ENCODE results near the gene HRH1.

The HRH1 gene

DNA sequence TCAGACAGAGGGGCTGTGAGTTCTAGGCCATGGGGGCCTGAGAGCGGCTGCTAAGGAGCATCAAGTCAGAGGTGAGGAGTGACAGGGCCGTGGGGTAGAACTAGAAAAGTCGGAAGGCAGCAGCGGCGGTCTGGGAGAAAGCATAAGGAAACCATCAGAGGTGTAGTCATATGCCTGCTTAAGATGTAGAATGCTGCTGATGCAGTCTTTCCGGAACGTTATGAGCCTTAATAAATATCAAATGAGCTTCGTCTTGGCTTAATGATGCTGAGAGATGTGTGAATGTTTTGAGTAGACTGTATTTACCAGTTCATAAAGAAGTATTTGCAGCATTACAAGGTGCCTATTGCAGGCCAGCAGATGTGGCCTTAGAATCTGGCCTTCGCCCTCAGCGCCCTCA is 133.1 kb downstream of the HRH1 start:
- DNase-seq = no peak

DNA sequence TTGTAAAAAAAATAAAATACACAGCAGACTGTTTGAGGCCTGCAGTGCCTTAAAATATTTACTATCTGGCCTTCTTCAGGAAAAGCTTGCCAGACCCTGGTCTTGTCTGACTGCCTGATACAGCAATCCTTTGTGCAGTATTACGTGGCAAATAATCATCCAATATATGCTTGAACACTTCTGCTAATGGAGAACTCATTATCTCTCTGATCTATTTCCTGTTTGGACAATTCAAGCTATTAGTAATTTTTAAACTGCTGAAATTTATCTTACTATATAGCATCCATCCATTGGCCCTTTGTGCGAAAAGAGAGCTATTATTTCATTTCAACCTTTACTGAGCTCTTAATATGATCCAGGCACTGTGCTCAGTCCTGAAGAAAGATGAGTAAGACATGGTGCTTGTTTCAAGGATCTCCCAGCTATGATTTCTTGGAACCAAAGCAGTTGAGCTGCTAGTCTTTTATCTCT is 133.8 kb downstream of the HRH1 start:
- DNase-seq = no peak

DNA sequence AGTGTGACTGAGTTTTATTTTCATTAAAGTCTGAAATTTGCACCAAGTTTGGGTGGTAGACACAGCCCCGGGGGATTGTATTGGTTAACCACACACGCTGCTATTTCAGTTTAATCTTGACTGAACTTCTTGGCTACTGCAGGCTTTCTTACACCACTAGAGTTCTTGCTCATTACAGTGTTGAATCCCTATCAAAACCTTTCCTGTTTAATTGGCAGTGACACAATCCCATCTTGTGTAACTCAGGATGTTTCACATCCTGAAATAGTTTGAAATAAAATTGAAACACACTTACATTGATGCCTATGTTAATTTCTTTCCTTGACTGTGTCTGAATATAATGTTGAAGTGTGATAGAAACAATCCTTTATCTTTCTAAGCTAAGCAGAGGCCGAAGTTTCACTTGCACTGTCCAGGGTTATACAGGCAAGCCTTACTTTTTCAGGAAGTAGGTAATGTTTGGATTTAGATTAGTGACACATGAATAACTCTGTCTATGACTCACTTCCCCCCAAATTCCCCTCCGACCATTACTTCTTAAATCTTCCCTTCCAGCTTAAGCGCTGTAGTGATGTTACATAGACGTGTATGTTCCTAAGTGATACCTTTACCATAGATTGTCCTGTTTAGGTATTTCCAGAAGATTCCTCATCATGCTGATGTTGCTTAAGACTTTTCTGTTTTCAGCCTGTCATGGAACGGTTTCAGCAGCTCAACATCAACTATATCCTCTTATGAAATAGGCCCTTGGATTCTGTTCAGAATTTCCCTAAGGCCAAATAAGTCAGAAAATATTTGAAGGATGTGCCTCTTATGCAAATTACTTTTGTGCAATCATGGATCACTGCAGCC is 134.7 kb downstream of the HRH1 start:
- DNase-seq = no peak

DNA sequence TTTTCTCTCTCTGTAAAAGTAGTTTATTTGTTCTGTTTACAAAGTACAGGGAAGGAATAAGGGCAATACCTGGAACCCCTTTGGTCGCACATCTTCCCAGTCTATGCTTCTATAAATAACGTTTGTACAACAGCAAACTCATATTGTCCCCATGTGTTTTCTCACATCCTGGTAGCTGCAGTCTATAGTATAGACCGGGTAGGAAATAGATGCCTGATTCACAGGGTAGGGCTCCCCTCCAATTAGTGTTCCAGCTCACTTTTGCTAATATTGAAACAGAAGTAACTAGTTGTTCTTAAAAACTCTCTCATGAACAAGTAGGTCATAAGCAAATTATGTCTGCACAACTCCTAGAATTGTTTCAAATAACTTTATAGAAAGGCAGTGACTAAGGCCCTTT is 135.6 kb downstream of the HRH1 start:
- DNase-seq = no peak

DNA sequence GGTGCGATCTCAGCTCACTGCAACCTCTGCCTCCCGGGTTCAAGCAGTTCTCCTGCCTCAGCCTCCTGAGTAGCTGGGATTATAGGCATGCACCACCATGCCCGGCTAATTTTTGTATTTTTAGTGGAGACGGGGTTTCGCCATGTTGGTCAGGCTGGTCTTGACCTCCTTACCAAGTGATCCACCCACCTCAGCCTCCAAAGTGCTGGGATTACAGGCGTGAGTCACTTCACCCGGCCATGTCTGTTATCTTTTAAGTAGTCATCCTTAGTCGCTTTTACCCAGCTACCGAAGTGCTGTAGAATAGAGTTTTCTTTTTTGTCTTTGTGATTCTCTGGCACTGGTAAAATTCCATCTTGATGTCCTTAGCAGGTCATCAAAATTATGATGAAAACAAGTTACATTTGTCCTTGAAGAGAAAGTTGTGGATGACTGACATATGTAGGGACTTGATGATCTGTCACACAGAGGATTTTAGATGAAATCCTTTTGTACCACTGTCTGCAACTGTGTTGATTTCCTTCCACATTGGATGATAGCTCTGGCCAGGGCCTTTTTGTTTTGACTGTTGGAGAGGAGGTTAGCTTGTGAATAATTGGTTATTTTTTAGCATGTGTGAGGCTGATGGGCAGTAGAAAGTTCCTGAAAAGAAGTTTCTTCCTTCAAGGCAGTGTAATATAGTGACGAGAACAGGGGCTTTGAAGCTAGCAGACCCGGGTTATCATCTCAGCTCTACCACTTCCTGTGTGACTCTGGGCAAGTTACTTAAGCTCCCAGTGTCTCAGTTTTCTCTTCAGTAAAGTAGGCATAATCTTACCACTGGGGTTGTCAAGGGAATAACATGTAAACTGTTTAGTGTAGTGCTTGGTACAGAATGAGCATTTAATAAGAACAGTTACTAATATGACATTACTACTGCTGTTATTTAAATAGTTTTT is 136.7 kb downstream of the HRH1 start:
- no peak for DNase-seq

DNA sequence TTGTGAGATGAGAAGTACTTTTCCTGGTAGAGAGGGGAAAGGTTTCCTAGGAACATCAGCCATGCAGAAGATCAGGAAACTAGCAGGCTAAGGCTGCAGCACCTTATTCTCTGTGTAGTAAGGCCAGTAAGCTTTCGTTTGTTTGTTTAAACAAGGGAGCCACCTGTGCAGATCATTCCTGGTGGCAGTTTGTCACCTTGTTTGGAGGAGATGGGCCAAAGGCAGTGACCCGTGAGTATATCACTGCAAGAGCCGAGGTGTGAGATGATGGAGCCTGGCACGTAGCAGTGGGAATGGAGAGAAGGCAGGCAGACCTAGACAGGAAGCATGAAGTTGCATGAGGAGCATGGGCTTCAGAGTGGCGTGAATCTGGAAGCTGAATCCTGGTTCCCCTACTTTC is 137.5 kb downstream of the HRH1 start:
- no peak for DNase-seq

DNA sequence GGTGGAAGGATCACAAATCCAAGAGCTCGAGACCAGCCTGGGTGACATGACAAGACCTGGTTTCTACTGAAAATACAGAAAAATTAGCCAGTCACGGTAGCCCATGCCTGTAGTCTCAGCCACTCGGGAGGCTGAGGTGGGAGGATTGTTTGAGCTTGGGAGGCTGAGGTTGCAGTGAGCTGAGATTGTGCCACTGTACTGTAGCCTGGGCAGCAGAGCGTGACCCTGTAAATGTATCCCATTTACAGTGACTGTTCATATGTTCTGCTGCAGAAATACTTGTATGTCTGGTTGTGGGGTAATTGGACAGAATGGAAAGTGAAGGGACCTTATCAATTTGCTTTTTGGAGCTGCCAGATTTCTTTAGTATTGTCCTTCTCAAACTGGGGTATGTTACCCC is 142.8 kb downstream of the HRH1 start:
- DNase-seq = no peak

DNA sequence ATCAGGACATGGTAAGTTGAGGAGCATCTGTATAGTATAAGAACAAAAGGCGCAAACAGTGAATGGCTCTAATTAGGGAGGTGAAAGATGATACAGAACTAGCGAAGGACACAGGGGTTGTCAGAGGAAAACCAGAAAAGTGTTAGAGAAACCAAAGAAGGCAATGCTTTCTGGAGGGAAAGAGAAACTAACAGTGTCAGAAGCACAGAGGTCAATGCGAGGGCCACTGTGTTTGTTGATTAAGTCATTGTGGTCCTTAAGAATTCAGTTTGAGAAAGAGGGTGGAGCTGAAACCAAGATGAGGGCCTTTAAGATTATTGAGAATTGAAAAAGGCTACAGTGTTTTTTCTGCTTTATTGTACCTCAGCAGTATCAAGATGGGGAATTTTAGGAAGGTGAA is 146.7 kb downstream of the HRH1 start:
- DNase-seq = no peak

DNA sequence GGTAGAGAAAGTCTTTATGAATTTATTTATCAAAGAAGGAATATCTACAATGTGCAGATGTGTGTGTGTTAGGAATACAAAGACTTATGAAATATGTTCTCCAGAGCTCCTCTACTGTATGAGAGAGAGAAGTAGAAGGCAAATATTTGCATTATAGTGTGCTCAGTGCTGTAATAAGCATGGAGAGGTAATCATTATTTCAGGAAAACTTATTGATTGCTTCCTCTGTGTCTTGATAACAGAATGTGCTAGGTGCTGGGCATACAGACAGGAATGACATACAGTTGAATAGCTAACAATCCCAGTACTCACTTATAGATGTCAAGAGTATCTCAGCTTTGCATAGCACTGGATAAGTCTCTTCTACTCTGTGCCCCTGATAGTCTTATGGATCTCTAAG is 148.2 kb downstream of the HRH1 start:
- no peak for DNase-seq

DNA sequence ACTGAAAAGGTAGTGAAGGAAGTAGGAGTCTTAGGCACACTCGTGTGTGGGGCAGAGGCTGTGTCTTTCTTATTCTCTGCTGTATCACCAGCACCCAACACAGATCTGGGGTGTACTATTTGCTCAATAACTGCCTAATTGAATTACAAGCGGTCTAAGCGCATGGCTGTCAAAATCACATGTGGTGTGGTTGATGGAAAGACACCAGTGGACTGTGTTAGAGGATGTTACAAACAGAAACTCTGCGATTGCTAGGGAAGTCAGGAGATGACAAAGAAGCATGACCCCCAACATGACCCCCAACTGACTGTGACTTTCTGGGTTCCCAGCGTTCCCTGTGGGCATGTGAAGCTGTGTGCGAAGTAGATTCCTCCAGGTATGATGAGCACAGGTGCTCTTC is 149.9 kb downstream of the HRH1 start:
- no peak for DNase-seq

DNA sequence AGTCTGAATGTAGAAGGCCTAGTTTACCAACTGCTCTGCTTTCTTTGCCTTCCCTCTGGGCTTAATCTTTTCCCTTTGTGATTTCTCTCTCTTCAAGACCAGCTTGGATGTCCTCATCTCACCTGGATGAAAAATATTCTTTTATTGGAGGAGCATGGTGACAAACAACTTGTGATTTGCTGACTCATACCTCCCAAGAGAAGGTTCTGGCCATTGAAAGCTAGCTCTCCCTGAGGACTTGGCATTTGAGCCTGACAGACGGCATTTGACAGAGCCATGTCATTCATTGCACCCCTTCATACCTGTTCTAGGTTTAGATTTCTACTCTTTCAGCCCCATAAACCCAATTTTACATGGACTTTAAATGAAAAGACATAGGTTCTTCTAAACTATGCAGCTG is 151.2 kb downstream of the HRH1 start:
- no peak for DNase-seq

DNA sequence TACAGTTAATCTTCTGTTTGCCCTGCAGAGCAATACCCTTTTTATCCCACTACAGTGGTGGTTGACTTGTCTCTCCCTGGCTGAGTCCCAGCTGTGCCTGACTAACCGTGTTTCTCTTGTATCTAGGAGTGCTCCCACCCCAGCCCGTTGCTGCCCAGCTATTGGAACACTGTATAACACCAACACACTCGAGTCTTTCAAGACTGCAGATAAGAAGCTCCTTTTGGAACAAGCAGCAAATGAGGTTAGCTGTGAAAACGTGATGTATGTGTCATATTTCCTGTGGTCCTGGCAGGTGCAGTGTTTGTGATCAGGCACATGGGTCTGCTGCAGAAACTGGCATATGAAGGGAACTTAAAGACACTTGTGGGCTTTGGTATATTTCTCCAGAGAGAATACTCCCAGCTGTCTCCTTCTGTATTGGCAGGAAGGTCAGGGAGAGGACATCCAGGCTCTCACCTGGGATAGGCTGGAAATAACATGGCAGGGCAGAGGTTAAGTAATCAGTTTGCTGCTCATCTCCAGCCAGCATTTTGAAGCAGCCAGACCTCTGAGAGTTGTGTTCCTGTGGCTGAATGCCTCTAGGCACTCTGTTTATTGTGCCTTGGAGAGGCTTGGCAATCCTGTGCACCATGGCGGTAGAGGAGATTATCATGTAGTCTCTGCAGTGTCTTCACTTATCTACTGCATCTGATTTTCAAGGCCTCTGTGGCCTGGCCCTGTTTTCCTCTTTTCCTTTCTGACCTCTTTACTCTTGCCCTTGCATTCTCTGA is 152.7 kb downstream of the HRH1 start:
- DNase-seq = no peak

DNA sequence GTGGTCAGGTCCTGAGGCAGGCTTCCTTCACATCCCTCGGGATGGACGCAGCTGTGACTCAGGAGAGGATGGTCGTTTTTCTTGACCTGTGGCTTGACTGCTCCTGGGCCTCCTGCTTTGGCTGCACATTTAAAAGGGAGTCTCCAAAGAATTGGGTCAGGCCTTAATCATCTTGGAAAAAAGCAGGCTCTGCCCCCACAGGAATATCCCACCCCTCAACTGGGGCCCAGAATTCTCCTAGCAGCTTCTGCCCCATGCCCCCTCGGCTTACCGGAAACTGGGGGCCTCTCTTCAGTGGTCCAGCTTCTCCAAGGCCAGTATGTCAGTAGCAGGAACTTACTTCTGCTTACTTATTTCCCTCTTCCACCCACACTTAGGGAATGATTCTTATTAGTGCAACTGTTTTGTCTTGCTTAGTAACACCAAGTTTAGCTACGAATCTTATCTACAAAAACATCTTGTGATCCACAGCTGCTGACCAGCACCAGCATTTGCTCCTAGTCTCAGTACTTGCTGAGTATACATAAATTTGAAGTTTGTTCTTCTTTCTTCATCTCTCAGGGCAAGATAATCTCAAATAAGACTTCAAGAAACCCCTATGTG is 153.6 kb downstream of the HRH1 start:
- no peak for DNase-seq

DNA sequence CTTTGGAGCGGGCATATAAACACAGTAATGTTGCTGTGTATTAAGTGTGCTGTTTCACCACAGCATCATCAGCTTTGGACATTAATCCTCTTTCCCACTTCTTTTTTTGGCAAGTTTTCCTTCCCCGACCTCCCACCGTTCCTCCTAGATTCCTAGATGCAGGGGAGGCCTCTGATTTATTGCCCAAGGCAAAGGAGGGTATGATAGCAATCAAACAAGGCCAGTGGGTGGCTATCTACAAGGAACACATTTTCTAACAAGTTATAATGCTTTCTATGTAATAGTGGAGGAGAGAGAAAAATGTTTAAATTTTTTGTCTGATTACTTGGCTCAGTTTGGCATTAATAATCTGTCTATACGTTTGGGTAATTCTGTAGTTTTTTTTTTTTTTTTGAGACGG is 156.0 kb downstream of the HRH1 start:
- no peak for DNase-seq

DNA sequence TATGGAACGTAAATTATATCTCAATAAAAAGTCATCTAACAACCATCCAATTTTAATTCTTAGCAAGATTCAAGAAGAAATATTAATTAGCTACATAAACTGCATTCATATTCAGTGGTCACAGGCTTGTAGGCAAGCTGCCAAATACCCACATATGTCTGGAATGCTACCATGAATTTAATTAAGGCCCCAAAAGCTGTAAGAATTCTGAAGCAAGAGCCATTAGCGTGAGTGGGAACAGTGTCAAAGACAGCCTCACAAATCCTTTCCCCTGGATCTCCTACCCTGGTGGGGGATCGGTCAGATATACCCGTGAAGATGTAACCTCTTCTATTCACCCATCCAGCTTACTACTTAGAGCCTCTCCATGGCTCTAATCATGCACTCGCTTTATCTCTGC is 157.9 kb downstream of the HRH1 start:
- no peak for DNase-seq

Measured in NCI-H1092 (cell line).